HepG2 (cell line): Measurements from ENCODE around the gene PIGR. TPM values are rescaled to one million over a fixed set of nuclear protein-coding genes. Genes with fewer than 3 reads are reported as not detected.

Experiments used
- ATAC-seq: fragments of 200-7000 bp; cut with Tn5 transposase; 3 replicates; pipeline ENCODE4 v1.9.1; 2020; ENCODE audit warnings: mild to moderate bottlenecking, moderate library complexity
- BruUV-seq: library from RNA; stranded (reverse); fragments of 400-500 nt; replicated peaks from 2 replicates; lab custom pipeline; 2021; lab: Mats Ljungman, UMichigan
- CTCF ChIA-PET: fragments of 300-600 bp; formaldehyde crosslinking; extraction: SDS; loops from one replicate; lab custom pipeline; 2021; ENCODE audit warnings: low total read pairs, inconsistent platforms, low intra/inter-chr PET ratio; lab: Yijun Ruan, JAX
- POLR2A ChIA-PET: fragments of 350-600 bp; sonication (Branson Sonifier 250); formaldehyde crosslinking; loops from one replicate; lab custom pipeline; 2020; ENCODE audit warnings: antibody characterized with exemption, inconsistent platforms; lab: Yijun Ruan, JAX
- DNase-seq: peaks from one replicate; pipeline ENCODE4 v3.0.0-alpha.2; 2015; ENCODE audit warnings: low spot score
- FAIRE-seq: peaks from 3 replicates; lab custom pipeline; 2011; peaks lifted over from hg19 to GRCh38; lab: Jason Lieb, UNC
- H2AFZ ChIP-seq: one replicate; pipeline ENCODE4 v1.6.1; 2011; ENCODE audit warnings: low read length, inconsistent platforms
- H3K27ac ChIP-seq: fragments of 300-600 bp; 3 replicates; pipeline ENCODE4 v1.8.0; 2011; ENCODE audit warnings: mixed run types, mild to moderate bottlenecking, mixed read lengths, low read length, inconsistent platforms; ENCODE audit not compliant: insufficient read depth; ENCODE audit errors: extremely low read length
- H3K27me3 ChIP-seq, 2 experiments: fragments of 200-600 bp in 1 of 2; 2 replicates in 1 of 2; 3 replicates in 1 of 2; pipeline versions ENCODE4 v1.6.0 to v1.8.0; 2011; ENCODE audit warnings: low read length in 2 of 2, mild to moderate bottlenecking in 2 of 2, moderate library complexity in 2 of 2, inconsistent platforms in 1 of 2; ENCODE audit not compliant: insufficient read depth in 2 of 2, control insufficient read depth in 1 of 2
- H3K36me3 ChIP-seq, 2 experiments: fragments of 200-600 bp in 1 of 2; replicated peaks in 1 of 2; 2 replicates in 1 of 2; 3 replicates in 1 of 2; pipeline versions ENCODE4 v1.5.1 to v1.8.0; 2011; ENCODE audit warnings: low read length in 2 of 2, inconsistent platforms in 1 of 2; ENCODE audit not compliant: insufficient read depth in 2 of 2, control insufficient read depth in 1 of 2
- H3K4me1 ChIP-seq: 2 replicates; pipeline ENCODE4 v1.5.1; 2012; ENCODE audit warnings: low read length, inconsistent platforms; ENCODE audit not compliant: insufficient read depth
- H3K4me2 ChIP-seq: 2 replicates; pipeline ENCODE4 v1.6.0; 2011; ENCODE audit warnings: low read depth, low read length, inconsistent platforms
- H3K4me3 ChIP-seq, 3 experiments: fragments of 200-600 bp in 1 of 3; sonication (generic), shearing (Covaris generic) in 1 of 3; replicated peaks in 1 of 3; 2 replicates each; pipeline ENCODE4 v1.5.1; 2011 to 2016; ENCODE audit warnings: low read length in 3 of 3, inconsistent platforms in 2 of 3, low read depth in 2 of 3, mild to moderate bottlenecking in 2 of 3, control low read depth in 1 of 3, mixed read lengths in 1 of 3; ENCODE audit not compliant: insufficient read depth in 1 of 3
- H3K79me2 ChIP-seq: one replicate; pipeline ENCODE4 v1.6.1; 2011; ENCODE audit warnings: low read length, inconsistent platforms; ENCODE audit not compliant: insufficient read depth
- H3K9ac ChIP-seq: 2 replicates; pipeline ENCODE4 v1.6.0; 2011; ENCODE audit warnings: mild to moderate bottlenecking, low read depth, low read length, inconsistent platforms; ENCODE audit not compliant: insufficient read depth
- H3K9me3 ChIP-seq: 2 replicates; pipeline ENCODE4 v1.5.1; 2012; ENCODE audit warnings: mild to moderate bottlenecking, low read length
- H4K20me1 ChIP-seq: 2 replicates; pipeline ENCODE4 v1.6.0; 2011; ENCODE audit warnings: inconsistent platforms, mild to moderate bottlenecking, low read length, moderate library complexity; ENCODE audit not compliant: insufficient read depth
- BCL3 ChIP-seq: sonication (generic); formaldehyde crosslinking; IDR thresholded peaks from 2 replicates; pipeline ENCODE4 v1.5.1; 2020; ENCODE audit warnings: mild to moderate bottlenecking, missing genetic modification reagents, moderate library complexity
- DMAP1 ChIP-seq: IDR thresholded peaks from 2 replicates; pipeline ENCODE4 v1.6.1; 2016
- DRAP1 ChIP-seq: IDR thresholded peaks from 2 replicates; pipeline ENCODE4 v1.6.1; 2016; ENCODE audit warnings: missing genetic modification reagents, missing compliant biosample characterization
- GATAD1 ChIP-seq: IDR thresholded peaks from 2 replicates; pipeline ENCODE4 v1.6.1; 2016; ENCODE audit warnings: missing genetic modification reagents, missing compliant biosample characterization
- KLF13 ChIP-seq: sonication (generic); formaldehyde crosslinking; IDR thresholded peaks from 2 replicates; pipeline ENCODE4 v1.4.0; 2020; ENCODE audit warnings: mild to moderate bottlenecking, missing genetic modification reagents
- KLF16 ChIP-seq, 2 experiments: sonication (generic) in 1 of 2; formaldehyde crosslinking in 1 of 2; IDR thresholded peaks; 2 replicates each; pipeline versions ENCODE4 v1.6.1 to v1.8.0; 2016 to 2023; ENCODE audit warnings: missing genetic modification reagents in 2 of 2, missing compliant biosample characterization in 1 of 2
- MLLT10 ChIP-seq: sonication (generic); formaldehyde crosslinking; IDR thresholded peaks from 2 replicates; pipeline ENCODE4 v1.4.0; 2020; ENCODE audit warnings: missing genetic modification reagents
- NR2F2 ChIP-seq: IDR thresholded peaks from 2 replicates; pipeline ENCODE4 v1.6.1; 2012; ENCODE audit warnings: low read depth, inconsistent platforms, borderline replicate concordance
- RAD51 ChIP-seq: fragments of 450-650 bp; IDR thresholded peaks from 2 replicates; pipeline ENCODE4 v1.6.1; 2016; ENCODE audit warnings: borderline replicate concordance
- SP1 ChIP-seq, 2 experiments: fragments of 450-650 bp in 1 of 2; sonication (generic) in 1 of 2; formaldehyde crosslinking in 1 of 2; IDR thresholded peaks; 2 replicates each; pipeline versions ENCODE4 v1.4.0 to v1.6.1; 2016 to 2020; ENCODE audit warnings: missing genetic modification reagents in 1 of 2
- TBX2 ChIP-seq: sonication (generic); formaldehyde crosslinking; IDR thresholded peaks from 2 replicates; pipeline ENCODE4 v1.5.0; 2020; ENCODE audit warnings: missing genetic modification reagents, mild to moderate bottlenecking, borderline replicate concordance
- TEF ChIP-seq: sonication (generic); formaldehyde crosslinking; IDR thresholded peaks from 2 replicates; pipeline ENCODE4 v1.5.0; 2020; ENCODE audit warnings: missing genetic modification reagents
- ZFP36L1 ChIP-seq: sonication (generic); formaldehyde crosslinking; IDR thresholded peaks from 2 replicates; pipeline ENCODE4 v1.8.0; 2022; ENCODE audit warnings: mild to moderate bottlenecking, missing genetic modification reagents, moderate library complexity
- ZFP37 ChIP-seq: sonication (generic); formaldehyde crosslinking; IDR thresholded peaks from 2 replicates; pipeline ENCODE4 v1.4.0; 2020; ENCODE audit warnings: missing genetic modification reagents, borderline replicate concordance
- ZNF136 ChIP-seq: sonication (generic); formaldehyde crosslinking; IDR thresholded peaks from 2 replicates; pipeline ENCODE4 v1.8.1; 2022; ENCODE audit warnings: low read depth, mild to moderate bottlenecking, moderate library complexity, missing genetic modification reagents
- ZNF17 ChIP-seq: sonication (generic); formaldehyde crosslinking; IDR thresholded peaks from 2 replicates; pipeline ENCODE4 v1.5.0; 2020; ENCODE audit warnings: mild to moderate bottlenecking, missing genetic modification reagents
- ZNF616 ChIP-seq: sonication (generic); formaldehyde crosslinking; IDR thresholded peaks from 2 replicates; pipeline ENCODE4 v1.5.0; 2020; ENCODE audit warnings: low read depth, mild to moderate bottlenecking, missing genetic modification reagents
- ZNF687 ChIP-seq: sonication (generic); formaldehyde crosslinking; IDR thresholded peaks from 2 replicates; pipeline ENCODE4 v1.5.1; 2020; ENCODE audit warnings: mild to moderate bottlenecking, missing genetic modification reagents, moderate library complexity
- WGBS: methylation state at CpG from one replicate; pipeline ENCODE4 v1.1.6; 2017; ENCODE audit warnings: low lambda C conversion rate; 5-methylcytosine and 5-hydroxymethylcytosine counted together
- in situ Hi-C: cut with HindIII; loops from 2 replicates; pipeline ENCODE4 v1.10.0; 2017; ENCODE audit warnings: low pct_unique_long_range_greater_than_20kb; ENCODE audit not compliant: extremely low pct_ligation_motif_present
- intact Hi-C: fragments of 100-400 bp; cut with micrococcal nuclease; formaldehyde crosslinking; loops from one replicate; pipeline ENCODE4 v1.10.0; 2022; ENCODE audit not compliant: unreplicated experiment
- polyA plus RNA-seq, 8 experiments: library from polyadenylated mRNA; depleted of rRNA in 3 of 8; stranded (reverse) in 7 of 8; unstranded in 1 of 8; fragments of >200 nt; fragmentation: Illumina TruSeq in 4 of 8; extraction: Trizol in 4 of 8; gene quantifications; 2 replicates each; pipeline versions ENCODE4 v1.2.1 to v1.2.3, GENCODE V29; 2011 to 2016; ENCODE audit warnings: low read depth in 4 of 8, missing spikeins in 1 of 8, mixed read lengths in 1 of 8; ENCODE audit not compliant: insufficient read depth in 1 of 8
- total RNA-seq, 5 experiments: library from RNA; depleted of rRNA; stranded (reverse); fragments of >200 nt; fragmentation: Illumina TruSeq; extraction: Trizol; gene quantifications; 2 replicates each; pipeline ENCODE4 v1.2.3, GENCODE V29; 2016; ENCODE audit warnings: low read depth in 1 of 5

PIGR gene
- total and polyA plus RNA-seq, 2 of the 13 experiments (the other 11 are each of a cell fraction or from before 2014, with no cell fraction given), result not detected

- no peak overlapping the region for H2AFZ ChIP-seq
- no peak overlapping the region for H3K4me3 ChIP-seq
- no peaks in the 10 kb centered on the region for H3K79me2 ChIP-seq
- peaks cover 2 to 6% of the 10 kb centered on the region in 2 experiments; a peak in 2 of 5 replicates for H3K27me3 ChIP-seq
- WGBS, result 46% methylated on average over 9 of the region's 13 CpGs
- BruUV-seq, result no TSS peak
- TF ChIP-seq GATAD1 (CRISPR knock-in tag) (no peak), ZFP36L1 (no peak), ZFP37 (no peak), SP1 (IDR thresholded peaks at IDR 0.05) (no peak), SP1 (CRISPR knock-in tag; IDR thresholded peaks at IDR 0.05) (no peak), NR2F2 (no peak), KLF16 (CRISPR knock-in tag; IDR thresholded peaks at IDR 0.05) (no peak), TBX2 (CRISPR knock-in tag) (no peak), ZNF136 (CRISPR knock-in tag) (no peak), TEF (no peak), ZNF687 (no peak), DMAP1 (CRISPR knock-in tag) (no peak), MLLT10 (CRISPR knock-in tag) (no peak), ZNF616 (CRISPR knock-in tag) (no peak), DRAP1 (CRISPR knock-in tag) (no peak), KLF13 (CRISPR knock-in tag) (no peak), ZNF17 (CRISPR knock-in tag) (no peak), RAD51 (no peak), BCL3 (CRISPR knock-in tag) (no peak)
- peaks cover 10% of the 10 kb centered on the region for H3K4me1 ChIP-seq
- no peaks in the 10 kb centered on the region for H4K20me1 ChIP-seq
- DNase-seq, result no peak
- CTCF ChIA-PET, result interaction anchor here (4.8 kb wide), 1 partner anchor 41 kb away, joined by 87 read pairs; no protein-coding TSS in a partner anchor
- no peak for ATAC-seq
- no peak overlapping the region for H3K27ac ChIP-seq
- H3K4me2 ChIP-seq, result no peak overlapping the region
- no peaks in the 10 kb centered on the region for H3K9me3 ChIP-seq
- intact Hi-C loops (no loop called here), in situ Hi-C loops (loop anchor here (10.0 kb wide), 1 partner anchor 136 kb away; no protein-coding TSS in a partner anchor)
- POLR2A ChIA-PET, result no interaction called here
- H3K36me3 ChIP-seq, result no peaks in the 10 kb centered on the region
- no peak overlapping the region for H3K9ac ChIP-seq
- FAIRE-seq, result no peak
Measured at GRCh38 chr1:206939131-206939530, 7.1 kb downstream of the PIGR start.
